ENCODE results near the gene APOL1. TPM values are rescaled to one million over a fixed set of nuclear protein-coding genes. Genes with fewer than 3 reads are reported as not detected.

The APOL1 gene
- total and polyA plus RNA-seq, 9 of the 15 experiments (the other 6 are each of a cell fraction or from before 2014, with no cell fraction given): 2.5 to 9.7 (median 5.6) TPM

DNA sequence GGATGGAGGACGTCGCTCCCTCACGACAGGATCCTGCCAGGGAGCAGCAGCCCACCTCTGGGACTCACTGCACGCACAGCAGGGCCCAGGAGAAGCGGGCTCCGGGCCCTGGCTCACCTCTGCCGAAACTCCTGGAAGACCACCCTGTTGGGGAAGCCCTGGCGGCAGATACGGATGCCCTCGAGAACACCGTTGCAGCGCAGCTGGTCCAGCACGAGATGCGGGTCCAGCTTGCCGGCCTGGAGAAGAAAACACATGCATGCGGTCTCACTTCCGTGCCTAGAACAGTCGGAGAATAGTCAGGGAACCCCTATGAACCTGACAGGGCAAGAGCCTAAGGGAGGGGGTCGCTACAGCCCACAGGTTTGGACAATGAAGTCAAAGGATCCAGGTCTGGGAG lies 52.9 kb downstream of the APOL1 start:
- 90% methylated on average over 12 of the region's 19 CpGs for WGBS (ENCODE audit: insufficient coverage, low coverage, missing lambda C conversion rate)
- H3K27ac ChIP-seq (ENCODE audit: extremely low read depth, low read depth, low read length): no peak overlapping the region
- no peaks in the 10 kb centered on the region for H3K9me1 ChIP-seq (ENCODE audit: control insufficient read depth, insufficient read depth, low read length)
- no peak overlapping the region for H2AFZ ChIP-seq (ENCODE audit: low read depth, low read length)
- H3K4me2 ChIP-seq (ENCODE audit: insufficient read depth, low read length): no peak overlapping the region
- no peak overlapping the region for H3K4me3 ChIP-seq
- BruUV-seq (replicated peaks): no TSS peak
- H3K79me2 ChIP-seq (ENCODE audit: control insufficient read depth, insufficient read depth, low read length): no peaks in the 10 kb centered on the region
- no peaks in the 10 kb centered on the region for H3K4me1 ChIP-seq (replicated peaks in 1 of 2; ENCODE audit: control insufficient read depth in 2 of 2, insufficient read depth in 2 of 2, low read length in 2 of 2)
- H3K27me3 ChIP-seq (ENCODE audit: control insufficient read depth in 2 of 2, insufficient read depth in 2 of 2, low read length in 2 of 2): no peaks in the 10 kb centered on the region
- H3K9ac ChIP-seq (ENCODE audit: insufficient read depth in 1 of 2, low read depth in 2 of 2, low read length in 2 of 2): no peak overlapping the region
- ATAC-seq (no peak), DNase-seq (ENCODE audit: extremely low read depth in 1 of 4, low spot score in 3 of 4) (no peak), FAIRE-seq (no peak)
- intact Hi-C loops (cut with micrococcal nuclease) (no loop called here), in situ Hi-C loops (cut with MboI) (no loop called here)
- H3K9me3 ChIP-seq (replicated peaks; ENCODE audit: control insufficient read depth, insufficient read depth, low read depth, low read length): no peaks in the 10 kb centered on the region
- no peaks in the 10 kb centered on the region; the same call in 1 of the 2 replicates for H4K20me1 ChIP-seq (replicated peaks; ENCODE audit: control insufficient read depth, insufficient read depth, low read length)
- ChIA-PET CTCF (ENCODE audit: low intra/inter-chr PET ratio) (no interaction called here), POLR2A (interaction anchor here (1.2 kb wide), 1 partner anchor 10 kb away, joined by 3 read pairs; no protein-coding TSS in a partner anchor)
- H3K36me3 ChIP-seq (ENCODE audit: control insufficient read depth, insufficient read depth, low read length): peaks cover 77% of the 10 kb centered on the region; the same call in 2 of the 3 replicates
- TF ChIP-seq PML (IDR thresholded peaks at IDR 0.05; ENCODE audit: low read length) (no peak), ZNF77 (CRISPR knock-in tag; IDR thresholded peaks at IDR 0.05) (no peak), TAL1 (IDR thresholded peaks at IDR 0.05) (no peak), FOXM1 (IDR thresholded peaks at IDR 0.05; ENCODE audit: low read depth) (no peak), FOXM1 (CRISPR knock-in tag; IDR thresholded peaks at IDR 0.05; ENCODE audit: low read depth) (no peak), SLC30A9 (CRISPR knock-in tag; IDR thresholded peaks at IDR 0.05) (no peak), ZNF134 (CRISPR knock-in tag; conservative IDR thresholded peaks at IDR 0.05) (no peak), RBM15 (IDR thresholded peaks at IDR 0.05; ENCODE audit: insufficient read depth, low read length) (no peak)
- TF ChIP-seq, protein P1, sequence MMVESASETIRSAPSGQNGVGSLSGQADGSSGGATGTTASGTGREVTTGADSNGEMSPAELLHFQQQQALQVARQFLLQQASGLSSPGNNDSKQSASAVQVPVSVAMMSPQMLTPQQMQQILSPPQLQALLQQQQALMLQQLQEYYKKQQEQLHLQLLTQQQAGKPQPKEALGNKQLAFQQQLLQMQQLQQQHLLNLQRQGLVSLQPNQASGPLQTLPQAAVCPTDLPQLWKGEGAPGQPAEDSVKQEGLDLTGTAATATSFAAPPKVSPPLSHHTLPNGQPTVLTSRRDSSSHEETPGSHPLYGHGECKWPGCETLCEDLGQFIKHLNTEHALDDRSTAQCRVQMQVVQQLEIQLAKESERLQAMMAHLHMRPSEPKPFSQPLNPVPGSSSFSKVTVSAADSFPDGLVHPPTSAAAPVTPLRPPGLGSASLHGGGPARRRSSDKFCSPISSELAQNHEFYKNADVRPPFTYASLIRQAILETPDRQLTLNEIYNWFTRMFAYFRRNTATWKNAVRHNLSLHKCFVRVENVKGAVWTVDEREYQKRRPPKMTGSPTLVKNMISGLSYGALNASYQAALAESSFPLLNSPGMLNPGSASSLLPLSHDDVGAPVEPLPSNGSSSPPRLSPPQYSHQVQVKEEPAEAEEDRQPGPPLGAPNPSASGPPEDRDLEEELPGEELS (CRISPR knock-in tag; IDR thresholded peaks at IDR 0.05; ENCODE audit: borderline replicate concordance): no peak
- TF ChIP-seq, protein P2, sequence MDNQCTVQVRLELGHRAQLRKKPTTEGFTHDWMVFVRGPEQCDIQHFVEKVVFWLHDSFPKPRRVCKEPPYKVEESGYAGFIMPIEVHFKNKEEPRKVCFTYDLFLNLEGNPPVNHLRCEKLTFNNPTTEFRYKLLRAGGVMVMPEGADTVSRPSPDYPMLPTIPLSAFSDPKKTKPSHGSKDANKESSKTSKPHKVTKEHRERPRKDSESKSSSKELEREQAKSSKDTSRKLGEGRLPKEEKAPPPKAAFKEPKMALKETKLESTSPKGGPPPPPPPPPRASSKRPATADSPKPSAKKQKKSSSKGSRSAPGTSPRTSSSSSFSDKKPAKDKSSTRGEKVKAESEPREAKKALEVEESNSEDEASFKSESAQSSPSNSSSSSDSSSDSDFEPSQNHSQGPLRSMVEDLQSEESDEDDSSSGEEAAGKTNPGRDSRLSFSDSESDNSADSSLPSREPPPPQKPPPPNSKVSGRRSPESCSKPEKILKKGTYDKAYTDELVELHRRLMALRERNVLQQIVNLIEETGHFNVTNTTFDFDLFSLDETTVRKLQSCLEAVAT (IDR thresholded peaks at IDR 0.05): no peak
- TF ChIP-seq, protein P3, sequence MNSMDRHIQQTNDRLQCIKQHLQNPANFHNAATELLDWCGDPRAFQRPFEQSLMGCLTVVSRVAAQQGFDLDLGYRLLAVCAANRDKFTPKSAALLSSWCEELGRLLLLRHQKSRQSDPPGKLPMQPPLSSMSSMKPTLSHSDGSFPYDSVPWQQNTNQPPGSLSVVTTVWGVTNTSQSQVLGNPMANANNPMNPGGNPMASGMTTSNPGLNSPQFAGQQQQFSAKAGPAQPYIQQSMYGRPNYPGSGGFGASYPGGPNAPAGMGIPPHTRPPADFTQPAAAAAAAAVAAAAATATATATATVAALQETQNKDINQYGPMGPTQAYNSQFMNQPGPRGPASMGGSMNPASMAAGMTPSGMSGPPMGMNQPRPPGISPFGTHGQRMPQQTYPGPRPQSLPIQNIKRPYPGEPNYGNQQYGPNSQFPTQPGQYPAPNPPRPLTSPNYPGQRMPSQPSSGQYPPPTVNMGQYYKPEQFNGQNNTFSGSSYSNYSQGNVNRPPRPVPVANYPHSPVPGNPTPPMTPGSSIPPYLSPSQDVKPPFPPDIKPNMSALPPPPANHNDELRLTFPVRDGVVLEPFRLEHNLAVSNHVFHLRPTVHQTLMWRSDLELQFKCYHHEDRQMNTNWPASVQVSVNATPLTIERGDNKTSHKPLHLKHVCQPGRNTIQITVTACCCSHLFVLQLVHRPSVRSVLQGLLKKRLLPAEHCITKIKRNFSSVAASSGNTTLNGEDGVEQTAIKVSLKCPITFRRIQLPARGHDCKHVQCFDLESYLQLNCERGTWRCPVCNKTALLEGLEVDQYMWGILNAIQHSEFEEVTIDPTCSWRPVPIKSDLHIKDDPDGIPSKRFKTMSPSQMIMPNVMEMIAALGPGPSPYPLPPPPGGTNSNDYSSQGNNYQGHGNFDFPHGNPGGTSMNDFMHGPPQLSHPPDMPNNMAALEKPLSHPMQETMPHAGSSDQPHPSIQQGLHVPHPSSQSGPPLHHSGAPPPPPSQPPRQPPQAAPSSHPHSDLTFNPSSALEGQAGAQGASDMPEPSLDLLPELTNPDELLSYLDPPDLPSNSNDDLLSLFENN (IDR thresholded peaks at IDR 0.05; ENCODE audit: low read depth in 2 of 2, low read length in 2 of 2): no peak
- TF ChIP-seq, protein P4, sequence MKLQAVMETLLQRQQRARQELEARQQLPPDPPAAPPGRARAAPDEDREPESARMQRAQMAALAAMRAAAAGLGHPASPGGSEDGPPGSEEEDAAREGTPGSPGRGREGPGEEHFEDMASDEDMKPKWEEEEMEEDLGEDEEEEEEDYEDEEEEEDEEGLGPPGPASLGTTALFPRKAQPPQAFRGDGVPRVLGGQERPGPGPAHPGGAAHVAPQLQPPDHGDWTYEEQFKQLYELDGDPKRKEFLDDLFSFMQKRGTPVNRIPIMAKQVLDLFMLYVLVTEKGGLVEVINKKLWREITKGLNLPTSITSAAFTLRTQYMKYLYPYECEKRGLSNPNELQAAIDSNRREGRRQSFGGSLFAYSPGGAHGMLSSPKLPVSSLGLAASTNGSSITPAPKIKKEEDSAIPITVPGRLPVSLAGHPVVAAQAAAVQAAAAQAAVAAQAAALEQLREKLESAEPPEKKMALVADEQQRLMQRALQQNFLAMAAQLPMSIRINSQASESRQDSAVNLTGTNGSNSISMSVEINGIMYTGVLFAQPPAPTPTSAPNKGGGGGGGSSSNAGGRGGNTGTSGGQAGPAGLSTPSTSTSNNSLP (IDR thresholded peaks at IDR 0.05; ENCODE audit: borderline replicate concordance, low read depth, low read length): no peak
- TF ChIP-seq, protein P5, sequence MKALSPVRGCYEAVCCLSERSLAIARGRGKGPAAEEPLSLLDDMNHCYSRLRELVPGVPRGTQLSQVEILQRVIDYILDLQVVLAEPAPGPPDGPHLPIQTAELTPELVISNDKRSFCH (CRISPR knock-in tag; IDR thresholded peaks at IDR 0.05): no peak
- TF ChIP-seq, protein P5 (tag; IDR thresholded peaks at IDR 0.05): no peak

Measured in K562 (cell line).